B cell (primary cell): Measurements from ENCODE around the gene BMPR1A. TPM values are rescaled to one million over a fixed set of nuclear protein-coding genes. Genes with fewer than 3 reads are reported as not detected.

ENCODE experiments used
- ATAC-seq: fragments of 200-7000 bp; cut with Tn5 transposase; one replicate; pipeline ENCODE4 v1.10.0; 2021; ENCODE audit warnings: low read depth, mild to moderate bottlenecking, moderate number of reproducible peaks, moderate library complexity
- CTCF ChIA-PET: fragments of 350-600 bp; sonication (Branson Sonifier 250); formaldehyde crosslinking; loops from one replicate; lab custom pipeline; 2021; ENCODE audit warnings: antibody characterized with exemption, inconsistent platforms; lab: Charles Lee
- POLR2A ChIA-PET: fragments of 350-600 bp; sonication (Branson Sonifier 250); formaldehyde crosslinking; loops from one replicate; lab custom pipeline; 2021; ENCODE audit warnings: antibody characterized with exemption; lab: Charles Lee
- DNase-seq: peaks from one replicate; pipeline ENCODE4 v3.0.0; 2013
- H2AFZ ChIP-seq: 2 replicates; pipeline ENCODE4 v1.6.1; 2012; ENCODE audit warnings: mild to moderate bottlenecking, low read depth, low read length; ENCODE audit not compliant: insufficient read depth, poor library complexity, severe bottlenecking
- H3K27ac ChIP-seq, 2 donors: 1 replicate in 1 of 2; 2 replicates in 1 of 2; pipeline ENCODE4 v1.5.1; 2012 to 2013; ENCODE audit warnings: low read length in 2 of 2, mild to moderate bottlenecking in 2 of 2, moderate library complexity in 1 of 2
- H3K27me3 ChIP-seq, 4 experiments: fragments of 200-600 bp in 1 of 4; sonication (generic) in 1 of 4; replicated peaks in 1 of 4; 1 replicate in 2 of 4; 2 replicates in 2 of 4; pipeline versions ENCODE4 v1.6.1 to v1.7.0; 2013 to 2016; ENCODE audit warnings: low read length in 3 of 4, mild to moderate bottlenecking in 2 of 4, mixed read lengths in 1 of 4, moderate library complexity in 1 of 4; ENCODE audit not compliant: insufficient read depth in 4 of 4, control insufficient read depth in 3 of 4; ENCODE audit errors: control extremely low read depth in 1 of 4
- H3K36me3 ChIP-seq, 2 experiments: replicated peaks in 1 of 2; 1 replicate in 1 of 2; 2 replicates in 1 of 2; pipeline versions ENCODE4 v1.6.1 to v1.7.1; 2013; ENCODE audit warnings: low read length in 1 of 2; ENCODE audit not compliant: insufficient read depth in 2 of 2, control insufficient read depth in 1 of 2; ENCODE audit errors: control extremely low read depth in 1 of 2, extremely low read depth in 1 of 2
- H3K4me1 ChIP-seq, 2 donors: fragments of 200-600 bp in 1 of 2; sonication (generic) in 1 of 2; 1 replicate in 1 of 2; 2 replicates in 1 of 2; pipeline versions ENCODE4 v1.5.1 to v1.6.1; 2013 to 2017; ENCODE audit warnings: low read length in 2 of 2; ENCODE audit not compliant: control insufficient read depth in 2 of 2, insufficient read depth in 2 of 2
- H3K4me2 ChIP-seq: replicated peaks from 2 replicates; pipeline ENCODE3; 2012; ENCODE audit warnings: mild to moderate bottlenecking, low read depth, low read length; ENCODE audit not compliant: poor library complexity, severe bottlenecking
- H3K4me3 ChIP-seq, 5 experiments: fragments of 200-600 bp in 1 of 5; sonication (generic) in 1 of 5; 1 replicate in 3 of 5; 2 replicates in 2 of 5; pipeline versions ENCODE4 v1.5.1 to v1.7.0; 2011 to 2016; ENCODE audit warnings: low read length in 4 of 5, mild to moderate bottlenecking in 4 of 5, low read depth in 2 of 5, control low read depth in 1 of 5, moderate library complexity in 1 of 5; ENCODE audit not compliant: insufficient read depth in 1 of 5; ENCODE audit errors: control extremely low read depth in 1 of 5, extremely low read depth in 1 of 5
- H3K79me2 ChIP-seq: fragments of 200-600 bp; sonication (generic); one replicate; pipeline ENCODE4 v1.6.0; 2016; ENCODE audit warnings: low read length; ENCODE audit not compliant: control insufficient read depth, insufficient read depth
- H3K9ac ChIP-seq: fragments of 200-600 bp; sonication (generic); 2 replicates; pipeline ENCODE4 v1.6.1; 2017; ENCODE audit warnings: mild to moderate bottlenecking, low read length, moderate library complexity
- H3K9me3 ChIP-seq, 3 donors: one replicate each; pipeline versions ENCODE4 v1.6.1 to v1.7.1; 2013; ENCODE audit warnings: low read length in 2 of 3; ENCODE audit not compliant: control insufficient read depth in 2 of 3, insufficient read depth in 1 of 3; ENCODE audit errors: control extremely low read depth in 1 of 3
- H4K20me1 ChIP-seq: 2 replicates; pipeline ENCODE4 v1.6.0; 2012; ENCODE audit warnings: mild to moderate bottlenecking, low read length; ENCODE audit not compliant: insufficient read depth, control insufficient read depth, poor library complexity, severe bottlenecking
- H3K27ac Mint-ChIP-seq: one replicate; pipeline ENCODE4 v1.8.0; 2021; ENCODE audit warnings: mixed read lengths
- H3K27me3 Mint-ChIP-seq: one replicate; pipeline ENCODE4 v1.8.0; 2021; ENCODE audit warnings: mixed read lengths
- H3K4me1 Mint-ChIP-seq: one replicate; pipeline ENCODE4 v1.8.0; 2021; ENCODE audit warnings: mixed read lengths
- H3K4me3 Mint-ChIP-seq: one replicate; pipeline ENCODE4 v1.8.0; 2021; ENCODE audit warnings: mixed read lengths
- H3K9me3 Mint-ChIP-seq: one replicate; pipeline ENCODE4 v1.8.0; 2022; ENCODE audit warnings: mixed read lengths; ENCODE audit not compliant: insufficient read depth
- EZH2 ChIP-seq: IDR thresholded peaks from 2 replicates; pipeline ENCODE4 v1.6.1; 2012; ENCODE audit warnings: borderline replicate concordance, low read depth, mild to moderate bottlenecking, moderate library complexity, low read length; ENCODE audit not compliant: insufficient read depth, poor library complexity, severe bottlenecking
- WGBS: methylation state at CpG from one replicate; pipeline ENCODE4 v1.1.5; 2013; ENCODE audit warnings: missing lambda C conversion rate; ENCODE audit not compliant: insufficient coverage; 5-methylcytosine and 5-hydroxymethylcytosine counted together
- intact Hi-C: fragments of 100-400 bp; cut with micrococcal nuclease; formaldehyde crosslinking; loops from one replicate; pipeline ENCODE4 v1.10.0; 2022
- polyA plus RNA-seq: library from polyadenylated mRNA; depleted of rRNA; stranded (reverse); fragments of >200 nt; gene quantifications from 2 replicates; pipeline ENCODE4 v1.2.3, GENCODE V29; 2012
- total RNA-seq, 2 donors: library from RNA; stranded (reverse); fragments of 120-200 nt in 1 of 2; gene quantifications; 1 replicate in 1 of 2; 2 replicates in 1 of 2; pipeline versions ENCODE4 v1.2.3 to v1.2.4, GENCODE V29; 2013 to 2022
- TF ChIP-seq, protein P1 (sequence below): fragments of 200-600 bp; IDR thresholded peaks from one replicate; pipeline ENCODE4 v1.8.0; 2022; ENCODE audit warnings: antibody characterized with exemption, mild to moderate bottlenecking

The BMPR1A gene
- total and polyA plus RNA-seq, 2 donors (not counting 1 experiment from before 2014, with no cell fraction given) = 1.9 to 15.1 TPM

GRCh38 chr10:86968994-86969355 lies 212.6 kb downstream of the BMPR1A start:
- intact Hi-C loops = no loop called here
- no peaks in the 10 kb centered on the region for H3K36me3 ChIP-seq
- Mint-ChIP-seq H3K4me3 (peak overlapping the region; percentile 91), H3K4me1 (peaks cover 41% of the 10 kb centered on the region), H3K27ac (no peak overlapping the region), H3K9me3 (no peaks in the 10 kb centered on the region), H3K27me3 (peaks cover 7% of the 10 kb centered on the region)
- H3K9me3 ChIP-seq = peaks cover 0 to 20% (median 0%) of the 10 kb centered on the region in 3 donors
- no peaks in the 10 kb centered on the region for H4K20me1 ChIP-seq
- ATAC-seq = no peak
- peak overlapping the region; percentile 50 for H3K4me2 ChIP-seq
- 72% methylated on average over 9 of the region's 9 CpGs for WGBS
- H3K27me3 ChIP-seq = peaks cover 0 to 33% (median 15%) of the 10 kb centered on the region in 4 experiments
- H3K9ac ChIP-seq = no peak overlapping the region
- H3K4me3 ChIP-seq = no peak overlapping the region
- TF ChIP-seq EZH2 = no peak
- TF ChIP-seq, protein P1, sequence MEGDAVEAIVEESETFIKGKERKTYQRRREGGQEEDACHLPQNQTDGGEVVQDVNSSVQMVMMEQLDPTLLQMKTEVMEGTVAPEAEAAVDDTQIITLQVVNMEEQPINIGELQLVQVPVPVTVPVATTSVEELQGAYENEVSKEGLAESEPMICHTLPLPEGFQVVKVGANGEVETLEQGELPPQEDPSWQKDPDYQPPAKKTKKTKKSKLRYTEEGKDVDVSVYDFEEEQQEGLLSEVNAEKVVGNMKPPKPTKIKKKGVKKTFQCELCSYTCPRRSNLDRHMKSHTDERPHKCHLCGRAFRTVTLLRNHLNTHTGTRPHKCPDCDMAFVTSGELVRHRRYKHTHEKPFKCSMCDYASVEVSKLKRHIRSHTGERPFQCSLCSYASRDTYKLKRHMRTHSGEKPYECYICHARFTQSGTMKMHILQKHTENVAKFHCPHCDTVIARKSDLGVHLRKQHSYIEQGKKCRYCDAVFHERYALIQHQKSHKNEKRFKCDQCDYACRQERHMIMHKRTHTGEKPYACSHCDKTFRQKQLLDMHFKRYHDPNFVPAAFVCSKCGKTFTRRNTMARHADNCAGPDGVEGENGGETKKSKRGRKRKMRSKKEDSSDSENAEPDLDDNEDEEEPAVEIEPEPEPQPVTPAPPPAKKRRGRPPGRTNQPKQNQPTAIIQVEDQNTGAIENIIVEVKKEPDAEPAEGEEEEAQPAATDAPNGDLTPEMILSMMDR = no peak
- H3K4me1 ChIP-seq = peaks cover 29 to 49% of the 10 kb centered on the region in 2 donors
- H3K79me2 ChIP-seq = no peaks in the 10 kb centered on the region
- ChIA-PET CTCF (interaction anchor here (1.4 to 3.9 kb wide), 2 partner anchors 9 to 29 kb away, joined by 3 to 19 read pairs; no protein-coding TSS in a partner anchor), POLR2A (no interaction called here)
- DNase-seq = no peak
- H2AFZ ChIP-seq = no peak overlapping the region
- no peak overlapping the region for H3K27ac ChIP-seq

DNA sequence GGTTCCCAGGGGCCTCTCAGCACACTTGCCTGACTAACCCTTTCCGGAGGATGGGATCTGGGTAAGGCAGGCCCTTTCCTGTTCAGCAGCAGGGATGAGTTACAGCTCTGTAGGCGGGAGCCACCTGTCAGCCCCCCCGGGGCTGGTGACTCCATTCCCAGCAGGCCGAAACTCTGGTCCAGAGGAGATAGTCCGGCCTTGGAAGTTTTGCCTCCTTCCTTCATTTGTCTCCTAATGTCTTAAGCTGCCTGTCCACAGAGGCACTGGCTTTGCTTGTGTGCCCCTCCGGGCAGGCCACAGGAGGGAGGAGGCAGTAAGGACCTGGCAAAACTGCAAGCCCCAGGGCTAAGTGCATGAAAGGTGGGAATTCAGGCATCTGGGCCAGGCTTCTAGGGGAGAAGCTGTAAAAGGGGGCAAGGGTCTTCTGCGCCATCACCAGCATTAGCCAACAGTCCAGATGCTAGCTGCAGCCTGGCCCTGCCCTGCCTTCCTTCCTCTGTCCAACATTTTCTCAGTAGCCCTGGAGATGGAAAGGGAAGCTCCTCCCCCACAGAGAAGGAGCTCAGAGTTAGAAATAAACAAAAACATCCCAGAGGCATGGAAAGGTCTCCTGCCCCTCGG lies 213.1 kb downstream of the BMPR1A start:
- Histone ChIP-seq H3K27me3 (peaks cover 0 to 33% (median 15%) of the 10 kb centered on the region in 4 experiments), H3K36me3 (no peaks in the 10 kb centered on the region), H2AFZ (no peak overlapping the region), H4K20me1 (no peaks in the 10 kb centered on the region), H3K4me2 (no peak overlapping the region), H3K4me3 (no peak overlapping the region), H3K9me3 (peaks cover 0 to 20% (median 0%) of the 10 kb centered on the region in 3 donors), H3K4me1 (peaks cover 29 to 49% of the 10 kb centered on the region in 2 donors), H3K79me2 (no peaks in the 10 kb centered on the region), H3K9ac (no peak overlapping the region), H3K27ac (no peak overlapping the region)
- CTCF ChIA-PET = interaction anchor here (1.4 to 3.9 kb wide), 2 partner anchors 9 to 30 kb away, joined by 3 to 19 read pairs; no protein-coding TSS in a partner anchor
- POLR2A ChIA-PET = no interaction called here
- no peak for TF ChIP-seq EZH2
- TF ChIP-seq, protein P1 = no peak
- intact Hi-C loops = loop anchor here (2.0 kb wide), 1 partner anchor 213 kb away; the partner anchor contains the start of gene BMPR1A
- Mint-ChIP-seq H3K4me1 (peaks cover 41% of the 10 kb centered on the region), H3K9me3 (no peaks in the 10 kb centered on the region), H3K27me3 (peaks cover 7% of the 10 kb centered on the region), H3K27ac (peak overlapping the region; percentile 67), H3K4me3 (peak overlapping the region; percentile 91)
- WGBS = 89% methylated on average over 7 of the region's 8 CpGs
- ATAC-seq (no peak), DNase-seq (no peak)
